Loucy (cell line): ENCODE results near the gene GPC5.
A peak's percentile ranks its signal among the peaks of the same experiment; 100 is the strongest.

Experiments used
- H2AFZ ChIP-seq: fragments of 200-600 bp; sonication (generic); 2 replicates; pipeline ENCODE4 v1.6.0; 2016; ENCODE audit warnings: antibody characterized with exemption, mild to moderate bottlenecking, low read length, moderate library complexity
- H3F3A ChIP-seq: fragments of 200-600 bp; 2 replicates; pipeline ENCODE4 v1.6.0; 2016; ENCODE audit warnings: antibody characterized with exemption, low read depth, mild to moderate bottlenecking
- H3K27me3 ChIP-seq: fragments of 200-600 bp; sonication (generic); 2 replicates; pipeline ENCODE4 v1.6.1; 2014; ENCODE audit warnings: low read length, mild to moderate bottlenecking; ENCODE audit not compliant: insufficient read depth, poor library complexity, severe bottlenecking
- H3K36me3 ChIP-seq: fragments of 200-600 bp; sonication (generic); 2 replicates; pipeline ENCODE4 v1.6.1; 2016; ENCODE audit warnings: low read length; ENCODE audit not compliant: insufficient read depth
- H3K4me1 ChIP-seq: fragments of 200-600 bp; sonication (generic); 2 replicates; pipeline ENCODE4 v1.5.1; 2014; ENCODE audit warnings: low read length, mild to moderate bottlenecking; ENCODE audit not compliant: insufficient read depth, poor library complexity, severe bottlenecking
- H3K4me2 ChIP-seq: fragments of 200-600 bp; sonication (generic); 2 replicates; pipeline ENCODE4 v1.6.0; 2014; ENCODE audit warnings: antibody characterized with exemption, low read length, low read depth, mild to moderate bottlenecking; ENCODE audit not compliant: poor library complexity, severe bottlenecking
- H3K4me3 ChIP-seq: fragments of 200-600 bp; sonication (generic); 2 replicates; pipeline ENCODE4 v1.5.1; 2014; ENCODE audit warnings: low read length, mild to moderate bottlenecking, mixed read lengths; ENCODE audit not compliant: poor library complexity, severe bottlenecking
- H3K79me2 ChIP-seq: fragments of 200-600 bp; sonication (generic); 2 replicates; pipeline ENCODE4 v1.6.1; 2014; ENCODE audit warnings: low read length; ENCODE audit not compliant: insufficient read depth
- H3K9ac ChIP-seq: fragments of 200-600 bp; sonication (generic); 2 replicates; pipeline ENCODE4 v1.6.0; 2014; ENCODE audit warnings: mild to moderate bottlenecking, low read depth, low read length, moderate library complexity; ENCODE audit not compliant: poor library complexity, severe bottlenecking
- H3K9me2 ChIP-seq: fragments of 200-600 bp; sonication (generic); replicated peaks from 2 replicates; pipeline ENCODE4 v1.6.1; 2016; ENCODE audit warnings: low read depth, low read length, mixed read lengths
- H3K9me3 ChIP-seq: fragments of 200-600 bp; sonication (generic); 2 replicates; pipeline ENCODE4 v1.6.1; 2014; ENCODE audit warnings: mild to moderate bottlenecking, antibody characterized with exemption, low read length, low read depth; ENCODE audit not compliant: insufficient read depth
- H4K20me1 ChIP-seq: fragments of 200-600 bp; sonication (generic); 2 replicates; pipeline ENCODE4 v1.6.0; 2014; ENCODE audit warnings: antibody characterized with exemption, low read length, mild to moderate bottlenecking; ENCODE audit not compliant: insufficient read depth, poor library complexity, severe bottlenecking
- CTCF ChIP-seq: fragments of 200-600 bp; sonication (generic); conservative IDR thresholded peaks from 2 replicates; pipeline ENCODE4 v1.5.1; 2014; ENCODE audit warnings: mild to moderate bottlenecking, antibody characterized with exemption, low read length
- EZH2phosphoT487 ChIP-seq: fragments of 200-600 bp; IDR thresholded peaks from 2 replicates; pipeline ENCODE4 v1.6.1; 2018; ENCODE audit warnings: antibody characterized with exemption, mild to moderate bottlenecking, moderate library complexity, borderline replicate concordance

The GPC5 gene

GRCh38 chr13:92173254-92173653 is 774.8 kb downstream of the GPC5 start:
- Histone ChIP-seq H3K9me2 (no peaks in the 10 kb centered on the region), H3K4me2 (no peak overlapping the region), H4K20me1 (no peaks in the 10 kb centered on the region), H3K27me3 (no peaks in the 10 kb centered on the region), H3F3A (no peaks in the 10 kb centered on the region), H3K36me3 (no peaks in the 10 kb centered on the region), H3K4me1 (no peaks in the 10 kb centered on the region), H3K9ac (no peak overlapping the region), H2AFZ (no peak overlapping the region), H3K9me3 (no peaks in the 10 kb centered on the region), H3K4me3 (no peak overlapping the region), H3K79me2 (no peaks in the 10 kb centered on the region)
- TF ChIP-seq EZH2phosphoT487 (no peak), CTCF (no peak)

GRCh38 chr13:92175330-92175729 is 776.9 kb downstream of the GPC5 start:
- no peaks in the 10 kb centered on the region for H3K79me2 ChIP-seq
- TF ChIP-seq CTCF (peak; percentile 53), EZH2phosphoT487 (no peak)
- H3K4me1 ChIP-seq, result no peaks in the 10 kb centered on the region
- H4K20me1 ChIP-seq, result no peaks in the 10 kb centered on the region
- H3K27me3 ChIP-seq, result no peaks in the 10 kb centered on the region
- no peak overlapping the region for H3K9ac ChIP-seq
- H3K4me3 ChIP-seq, result no peak overlapping the region
- no peaks in the 10 kb centered on the region for H3K36me3 ChIP-seq
- no peak overlapping the region for H2AFZ ChIP-seq
- H3K9me2 ChIP-seq, result no peaks in the 10 kb centered on the region
- H3K4me2 ChIP-seq, result no peak overlapping the region
- no peaks in the 10 kb centered on the region for H3F3A ChIP-seq
- no peaks in the 10 kb centered on the region for H3K9me3 ChIP-seq

- H3K4me2 ChIP-seq, result no peak overlapping the region
- H3K79me2 ChIP-seq, result no peaks in the 10 kb centered on the region
- H3K9me3 ChIP-seq, result no peaks in the 10 kb centered on the region
- no peaks in the 10 kb centered on the region for H3K4me1 ChIP-seq
- H3K27me3 ChIP-seq, result no peaks in the 10 kb centered on the region
- no peak overlapping the region for H2AFZ ChIP-seq
- TF ChIP-seq CTCF (no peak), EZH2phosphoT487 (no peak)
- H3F3A ChIP-seq, result no peaks in the 10 kb centered on the region
- no peaks in the 10 kb centered on the region for H3K9me2 ChIP-seq
- H3K4me3 ChIP-seq, result no peak overlapping the region
- no peak overlapping the region for H3K9ac ChIP-seq
- H3K36me3 ChIP-seq, result no peaks in the 10 kb centered on the region
- H4K20me1 ChIP-seq, result no peaks in the 10 kb centered on the region
Measured at GRCh38 chr13:92177966-92178365, 779.5 kb downstream of the GPC5 start.
